ENCODE results near the gene BRD3. TPM values are rescaled to one million over a fixed set of nuclear protein-coding genes. Genes with fewer than 3 reads are reported as not detected.
"Not testable (repeated sequence)": the region's sequence is repeated elsewhere in the genome, so short reads cannot be mapped to it uniquely, and the experiment has no call there.

The BRD3 gene
- total RNA-seq, 1 donor from 2014 or later = 39.6 TPM

DNA sequence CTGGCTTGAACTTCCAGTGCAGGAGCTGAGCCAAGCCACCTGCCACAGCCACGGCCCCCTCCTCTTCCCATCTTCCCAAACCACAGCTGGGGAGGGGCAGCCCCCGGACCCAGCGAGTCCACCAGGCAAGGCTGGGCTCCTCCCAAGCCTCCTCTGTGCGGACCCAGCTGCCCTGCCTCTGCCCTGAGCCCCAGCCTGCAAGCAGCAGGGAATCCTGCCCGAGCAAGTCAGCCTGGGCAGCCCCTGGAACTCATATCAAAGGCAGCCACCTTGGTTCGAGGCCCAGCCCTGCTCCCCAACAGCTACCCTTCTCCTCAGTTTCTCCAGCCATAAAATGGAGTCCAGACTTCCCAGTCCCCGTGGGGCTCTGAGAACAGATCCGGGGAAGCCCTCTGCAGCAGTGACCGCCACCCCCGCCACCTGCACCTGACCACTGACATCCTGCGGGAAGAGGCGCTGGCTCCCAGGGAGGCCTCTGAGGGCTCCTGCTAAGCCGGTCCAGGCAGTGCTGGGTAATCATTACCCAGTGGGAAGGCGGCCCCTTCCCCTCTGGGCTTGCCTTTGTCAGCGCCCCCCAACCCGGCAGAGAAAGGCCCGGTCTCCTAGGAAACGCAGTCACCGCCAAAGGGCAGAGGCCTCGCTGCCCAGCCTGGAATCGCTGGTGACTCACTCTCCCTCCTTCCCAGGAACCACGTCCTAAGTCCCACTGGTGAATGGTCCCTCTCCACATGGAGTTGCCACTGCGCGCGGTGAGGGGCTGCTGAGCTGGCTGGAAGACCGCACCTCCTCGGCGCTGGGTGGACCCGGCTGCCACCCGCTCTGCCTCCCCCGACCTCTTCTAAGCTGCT, 77.2 kb downstream of the BRD3 start:
- H3K27me3 ChIP-seq (ENCODE audit: insufficient read depth, low read length) = no peaks in the 10 kb centered on the region
- H3K4me1 ChIP-seq (ENCODE audit: insufficient read depth, low read length) = peaks cover 32% of the 10 kb centered on the region
- H3K9ac ChIP-seq (ENCODE audit: low read length) = peak overlapping the region; percentile 89
- Mint-ChIP-seq H3K4me1 (ENCODE audit: low read depth, unreplicated experiment) (peaks cover 10% of the 10 kb centered on the region), H3K36me3 (ENCODE audit: low read depth, unreplicated experiment) (no peaks in the 10 kb centered on the region), H3K4me3 (ENCODE audit: unreplicated experiment) (peak overlapping the region; percentile 94), H3K27ac (ENCODE audit: unreplicated experiment) (peak overlapping the region; percentile 94), H3K9me3 (ENCODE audit: unreplicated experiment) (no peaks in the 10 kb centered on the region), H3K27me3 (ENCODE audit: low read depth, unreplicated experiment) (no peaks in the 10 kb centered on the region)
- peak overlapping the region; percentile 77 for H3K27ac ChIP-seq (ENCODE audit: low read depth, low read length)
- H2AFZ ChIP-seq (ENCODE audit: low read depth, low read length) = peak overlapping the region; percentile 70
- H3K9me3 ChIP-seq (ENCODE audit: insufficient read depth, low read depth, low read length) = no peaks in the 10 kb centered on the region
- H3K79me2 ChIP-seq (ENCODE audit: insufficient read depth, low read length) = peaks cover 67% of the 10 kb centered on the region
- H3K36me3 ChIP-seq (ENCODE audit: insufficient read depth, low read length) = no peaks in the 10 kb centered on the region
- FAIRE-seq (no peak), DNase-seq (ENCODE audit: low read depth) (peak; percentile 78)
- peaks cover 64% of the 10 kb centered on the region for H4K20me1 ChIP-seq (ENCODE audit: insufficient read depth, low read length)
- H3K4me2 ChIP-seq (ENCODE audit: low read length) = peak overlapping the region; percentile 94
- peak overlapping the region; percentile 78 for H3K4me3 ChIP-seq (ENCODE audit: insufficient read depth, low read depth, low read length)
- TF ChIP-seq, protein P1, sequence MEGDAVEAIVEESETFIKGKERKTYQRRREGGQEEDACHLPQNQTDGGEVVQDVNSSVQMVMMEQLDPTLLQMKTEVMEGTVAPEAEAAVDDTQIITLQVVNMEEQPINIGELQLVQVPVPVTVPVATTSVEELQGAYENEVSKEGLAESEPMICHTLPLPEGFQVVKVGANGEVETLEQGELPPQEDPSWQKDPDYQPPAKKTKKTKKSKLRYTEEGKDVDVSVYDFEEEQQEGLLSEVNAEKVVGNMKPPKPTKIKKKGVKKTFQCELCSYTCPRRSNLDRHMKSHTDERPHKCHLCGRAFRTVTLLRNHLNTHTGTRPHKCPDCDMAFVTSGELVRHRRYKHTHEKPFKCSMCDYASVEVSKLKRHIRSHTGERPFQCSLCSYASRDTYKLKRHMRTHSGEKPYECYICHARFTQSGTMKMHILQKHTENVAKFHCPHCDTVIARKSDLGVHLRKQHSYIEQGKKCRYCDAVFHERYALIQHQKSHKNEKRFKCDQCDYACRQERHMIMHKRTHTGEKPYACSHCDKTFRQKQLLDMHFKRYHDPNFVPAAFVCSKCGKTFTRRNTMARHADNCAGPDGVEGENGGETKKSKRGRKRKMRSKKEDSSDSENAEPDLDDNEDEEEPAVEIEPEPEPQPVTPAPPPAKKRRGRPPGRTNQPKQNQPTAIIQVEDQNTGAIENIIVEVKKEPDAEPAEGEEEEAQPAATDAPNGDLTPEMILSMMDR (IDR thresholded peaks at IDR 0.05; ENCODE audit: insufficient read depth, low read depth, low read length) = no peak

GRCh38 chr9:133989625-133990365, 78.0 kb downstream of the BRD3 start:
- H3K27ac Mint-ChIP-seq (ENCODE audit: unreplicated experiment) = no peak overlapping the region

GRCh38 chr9:133988771-133989170, 79.1 kb downstream of the BRD3 start:
- not testable (repeated sequence) for H3K4me2 ChIP-seq (ENCODE audit: low read length); H3K4me1 Mint-ChIP-seq (ENCODE audit: low read depth, unreplicated experiment); H2AFZ ChIP-seq (ENCODE audit: low read depth, low read length); FAIRE-seq; DNase-seq (ENCODE audit: low read depth); H3K4me3 ChIP-seq (ENCODE audit: insufficient read depth, low read depth, low read length); H3K36me3 Mint-ChIP-seq (ENCODE audit: low read depth, unreplicated experiment); H3K36me3 ChIP-seq (ENCODE audit: insufficient read depth, low read length); H3K27me3 Mint-ChIP-seq (ENCODE audit: low read depth, unreplicated experiment); H3K4me3 Mint-ChIP-seq (ENCODE audit: unreplicated experiment); H3K27me3 ChIP-seq (ENCODE audit: insufficient read depth, low read length); H3K9ac ChIP-seq (ENCODE audit: low read length); H3K9me3 Mint-ChIP-seq (ENCODE audit: unreplicated experiment); H3K27ac Mint-ChIP-seq (ENCODE audit: unreplicated experiment); H3K9me3 ChIP-seq (ENCODE audit: insufficient read depth, low read depth, low read length); H3K27ac ChIP-seq (ENCODE audit: low read depth, low read length)
- Histone ChIP-seq H3K79me2 (ENCODE audit: insufficient read depth, low read length) (peaks cover 83% of the 10 kb centered on the region), H4K20me1 (ENCODE audit: insufficient read depth, low read length) (peaks cover 71% of the 10 kb centered on the region), H3K4me1 (ENCODE audit: insufficient read depth, low read length) (peaks cover 21% of the 10 kb centered on the region)

More at GRCh38 chr9:133989625-133990365, 78.0 kb downstream of the BRD3 start:
- Mint-ChIP-seq H3K4me1 (ENCODE audit: low read depth, unreplicated experiment) (peaks cover 9% of the 10 kb centered on the region), H3K36me3 (ENCODE audit: low read depth, unreplicated experiment) (peaks cover 2% of the 10 kb centered on the region), H3K9me3 (ENCODE audit: unreplicated experiment) (no peaks in the 10 kb centered on the region), H3K4me3 (ENCODE audit: unreplicated experiment) (peak overlapping the region; percentile 94), H3K27me3 (ENCODE audit: low read depth, unreplicated experiment) (no peaks in the 10 kb centered on the region)
- Histone ChIP-seq H4K20me1 (ENCODE audit: insufficient read depth, low read length) (peaks cover 70% of the 10 kb centered on the region), H3K9ac (ENCODE audit: low read length) (peak overlapping the region; percentile 89), H3K4me2 (ENCODE audit: low read length) (peak overlapping the region; percentile 94), H3K9me3 (ENCODE audit: insufficient read depth, low read depth, low read length) (no peaks in the 10 kb centered on the region), H3K27ac (ENCODE audit: low read depth, low read length) (no peak overlapping the region), H3K4me1 (ENCODE audit: insufficient read depth, low read length) (peaks cover 27% of the 10 kb centered on the region), H3K36me3 (ENCODE audit: insufficient read depth, low read length) (no peaks in the 10 kb centered on the region), H3K4me3 (ENCODE audit: insufficient read depth, low read depth, low read length) (peak overlapping the region; percentile 78), H2AFZ (ENCODE audit: low read depth, low read length) (no peak overlapping the region), H3K79me2 (ENCODE audit: insufficient read depth, low read length) (peaks cover 74% of the 10 kb centered on the region), H3K27me3 (ENCODE audit: insufficient read depth, low read length) (no peaks in the 10 kb centered on the region)
- no peak for FAIRE-seq
- DNase-seq (ENCODE audit: low read depth) = no peak
- TF ChIP-seq, protein P1 (IDR thresholded peaks at IDR 0.05; ENCODE audit: insufficient read depth, low read depth, low read length) = no peak
- no peak for TF ChIP-seq EZH2 (IDR thresholded peaks at IDR 0.05; ENCODE audit: insufficient read depth, low read length)

Data from astrocyte (in vitro differentiated cells and primary cell).